HG03159 (cell line): ENCODE measurements around the gene BRDT.
"Not testable (repeated sequence)": the region's sequence is repeated elsewhere in the genome, so short reads cannot be mapped to it uniquely, and the experiment has no call there.

Source experiments
- ATAC-seq: cut with Tn5 transposase; IDR thresholded peaks from one replicate; pipeline ENCODE4 v1.9.1; 2021; ENCODE audit warnings: mild to moderate bottlenecking, moderate library complexity; ENCODE audit not compliant: unreplicated experiment

BRDT gene

DNA sequence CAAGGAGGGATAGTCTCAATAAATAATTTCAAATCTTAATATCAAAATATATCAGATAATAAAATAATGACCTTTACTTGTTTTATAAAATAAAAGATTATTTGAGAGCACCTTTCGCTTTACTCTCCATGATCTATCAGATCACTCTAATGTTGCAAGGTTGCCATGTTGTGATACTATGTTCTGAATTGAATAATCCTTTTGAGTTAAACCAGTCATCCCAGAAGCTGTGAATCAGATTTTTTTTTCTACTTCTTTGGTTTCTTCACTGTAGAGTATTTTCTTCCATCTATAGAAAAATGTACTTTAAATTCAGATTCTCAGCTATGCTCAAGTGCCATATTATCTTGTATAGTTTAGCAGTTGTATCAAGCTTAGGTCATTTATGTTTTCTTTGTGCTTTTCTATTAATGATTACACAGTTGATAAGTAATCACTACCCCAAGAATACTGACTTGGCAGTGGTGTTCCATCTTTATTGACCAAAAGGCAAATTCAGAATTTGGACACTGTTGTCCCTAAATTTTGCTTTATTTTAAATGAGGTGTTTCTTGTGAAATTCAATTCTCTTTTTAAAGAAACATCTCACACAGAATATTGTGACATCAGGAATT is 32.9 kb downstream of the BRDT start:
- no peak for ATAC-seq

DNA sequence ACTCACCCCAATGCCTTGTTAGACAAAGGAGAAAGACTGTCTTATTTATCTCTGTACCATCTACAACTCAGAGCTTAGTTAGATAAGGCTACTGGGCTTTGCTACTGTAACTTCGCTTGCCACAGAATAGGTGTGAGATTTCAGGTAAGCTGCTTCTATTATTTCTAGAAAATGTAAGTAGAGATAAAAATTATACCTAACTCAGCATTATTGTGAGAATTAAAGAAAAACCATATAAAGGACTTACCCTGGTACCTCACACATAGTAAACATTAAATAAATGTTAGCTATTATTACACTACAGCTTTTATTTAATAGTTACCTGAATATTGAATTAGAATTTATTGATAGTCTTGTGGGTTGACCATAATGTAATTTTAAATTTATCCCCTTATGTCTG is 44.1 kb downstream of the BRDT start:
- ATAC-seq: no peak

- no peak for ATAC-seq
Measured at GRCh38 chr1:91997607-91998195, 48.5 kb downstream of the BRDT start.

GRCh38 chr1:92004129-92004528 is 54.9 kb downstream of the BRDT start:
- ATAC-seq: no peak

- ATAC-seq: no peak
Measured at GRCh38 chr1:92013923-92014322, 64.7 kb downstream of the BRDT start.

DNA sequence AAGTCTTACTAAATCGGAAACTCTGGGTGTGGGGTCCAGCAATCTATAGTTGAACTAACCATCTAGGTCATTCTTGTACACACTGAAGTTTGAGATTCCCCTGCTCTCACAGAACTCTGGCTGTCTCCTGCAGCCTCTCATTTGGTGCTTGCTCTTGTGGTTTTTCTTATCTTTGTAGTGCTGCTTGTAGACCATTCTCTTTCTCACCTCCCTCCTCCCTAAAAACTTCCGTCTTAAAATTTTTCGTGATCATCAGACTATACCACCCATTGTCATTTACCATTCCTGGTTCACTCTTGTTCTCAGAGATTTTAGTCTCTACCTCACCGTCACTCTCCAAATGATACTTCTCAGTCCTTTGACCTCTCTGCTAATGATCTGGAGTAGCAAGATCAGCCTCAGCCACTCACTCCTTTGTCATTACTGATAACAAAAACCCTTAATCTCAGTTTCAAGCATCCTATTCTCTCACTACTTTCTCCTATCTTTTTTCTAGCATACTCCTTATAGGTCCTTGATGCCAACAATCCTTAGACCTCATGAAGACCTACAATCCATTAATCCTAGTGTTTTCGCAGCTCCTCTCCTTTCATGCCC is 67.6 kb downstream of the BRDT start:
- ATAC-seq: no peak

DNA sequence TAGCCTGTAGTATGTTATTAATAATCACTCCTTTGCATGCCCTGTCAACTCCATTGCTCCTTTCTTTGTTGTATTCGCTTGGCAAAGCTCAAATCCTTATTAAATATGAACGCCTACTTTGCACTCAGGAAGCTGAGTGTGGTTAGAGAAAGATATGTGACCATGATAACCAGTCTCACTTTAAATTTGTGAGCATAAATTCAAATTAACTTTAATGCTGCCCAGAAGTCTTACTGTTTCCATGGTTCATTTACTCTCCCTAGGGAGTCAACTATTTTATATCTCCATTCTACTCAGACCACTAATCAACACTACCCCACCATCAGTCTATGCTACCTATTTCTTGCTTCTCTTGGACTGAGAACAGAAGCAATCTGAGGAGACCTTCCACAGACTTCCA is 68.5 kb downstream of the BRDT start:
- ATAC-seq: no peak

GRCh38 chr1:92026042-92026441 is 76.8 kb downstream of the BRDT start:
- ATAC-seq: not testable (repeated sequence)

DNA sequence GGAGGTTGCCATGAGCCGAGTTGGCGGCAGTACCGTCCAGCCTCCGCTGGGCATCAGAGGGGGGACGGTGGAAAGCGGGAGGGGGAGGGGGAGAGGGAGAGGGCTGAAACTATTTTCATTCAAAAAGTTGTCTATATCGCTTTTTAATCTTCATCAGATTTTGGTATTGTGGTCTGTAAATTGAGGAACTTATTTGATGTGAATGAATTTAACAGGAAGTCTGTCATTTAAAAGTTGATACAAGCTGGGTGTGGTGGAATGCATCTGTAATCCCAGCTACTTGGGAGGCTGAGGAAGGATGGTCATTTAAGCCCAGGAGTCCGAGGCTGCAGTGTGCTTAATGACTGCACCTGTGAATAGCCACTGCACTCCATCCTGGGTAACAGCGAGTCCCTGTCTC is 77.6 kb downstream of the BRDT start:
- no peak for ATAC-seq

GRCh38 chr1:92029241-92029922 is 80.2 kb downstream of the BRDT start:
- no peak for ATAC-seq

DNA sequence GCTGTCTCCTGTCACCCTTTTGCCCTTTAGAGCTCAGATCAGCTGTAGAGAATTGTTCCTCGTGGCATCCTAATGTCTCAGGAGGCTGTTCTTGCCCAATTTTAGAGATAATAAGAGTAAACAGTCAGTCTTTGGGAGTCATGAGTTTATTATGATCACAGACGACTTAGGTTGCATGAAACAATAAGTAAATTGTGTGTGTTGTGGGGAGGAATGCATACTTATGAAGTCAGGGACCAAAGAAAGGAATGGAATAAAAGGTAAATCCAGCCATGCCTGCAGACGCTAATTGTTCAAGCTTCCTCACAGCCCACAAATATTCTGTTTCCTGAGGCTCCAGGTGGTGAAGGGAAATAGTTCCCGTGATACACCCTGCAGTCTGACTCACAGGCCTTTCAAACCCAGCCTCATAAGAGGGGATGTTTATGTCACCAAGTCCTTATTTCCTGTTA is 81.5 kb downstream of the BRDT start:
- ATAC-seq: no peak

GRCh38 chr1:92031281-92032110 is 82.3 kb downstream of the BRDT start:
- ATAC-seq: no peak

GRCh38 chr1:92037400-92037799 is 88.2 kb downstream of the BRDT start:
- ATAC-seq: no peak

GRCh38 chr1:92038695-92039346 is 89.6 kb downstream of the BRDT start:
- no peak for ATAC-seq

GRCh38 chr1:92040971-92041370 is 91.8 kb downstream of the BRDT start:
- ATAC-seq: no peak

GRCh38 chr1:92043621-92044020 is 94.4 kb downstream of the BRDT start:
- no peak for ATAC-seq

GRCh38 chr1:92045766-92046495 is 96.7 kb downstream of the BRDT start:
- no peak for ATAC-seq

DNA sequence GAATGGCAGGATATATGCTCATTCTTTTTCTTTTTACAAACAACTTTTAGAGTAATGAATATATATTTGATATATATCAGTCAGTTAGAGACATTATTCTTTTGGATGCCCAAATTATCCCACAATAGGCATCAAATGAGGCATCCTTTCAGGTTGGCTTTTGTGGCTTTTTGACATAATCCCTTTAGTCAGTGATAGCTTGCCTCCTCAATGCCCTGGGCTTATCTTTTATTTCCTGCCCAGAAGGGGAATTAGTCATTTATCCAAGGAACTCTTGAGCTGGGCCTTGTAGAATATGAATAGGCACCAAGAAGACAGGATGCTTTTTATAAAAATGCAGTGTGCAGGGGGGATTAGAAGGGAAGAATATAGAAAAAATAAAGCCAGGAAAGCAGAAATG is 102.7 kb downstream of the BRDT start:
- ATAC-seq: no peak
